Globus pallidus (tissue), 1 donor: ENCODE measurements around the gene CASR.
"Not testable (repeated sequence)": the region's sequence is repeated elsewhere in the genome, so short reads cannot be mapped to it uniquely, and the experiment has no call there.

ENCODE experiments used
- DNase-seq: peaks from one replicate; pipeline ENCODE4 v3.0.0-alpha.2; 2015; ENCODE audit warnings: low spot score

CASR gene

DNA sequence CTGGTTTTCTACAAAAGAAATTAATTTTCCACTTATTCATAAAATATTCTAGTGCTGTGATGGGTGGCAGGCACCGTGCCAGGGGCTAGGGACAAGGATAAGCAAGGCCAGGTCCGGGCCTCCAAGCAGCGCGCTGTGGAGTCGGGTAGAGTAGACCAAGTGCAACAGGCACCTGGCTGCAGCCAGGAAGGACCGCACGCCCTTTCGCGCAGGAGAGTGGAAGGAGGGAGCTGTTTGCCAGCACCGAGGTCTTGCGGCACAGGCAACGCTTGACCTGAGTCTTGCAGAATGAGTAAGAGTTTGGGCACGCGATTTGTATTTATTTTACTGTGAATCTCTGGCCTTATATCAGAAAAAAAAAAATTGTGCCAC, at the start of gene CASR:
CASR (plus strand) TSS at position 148 of the 372 bp plus-strand sequence. CDS start 70,522 bp downstream, outside the sequence.
- DNase-seq = no peak

- no peak for DNase-seq
Measured at GRCh38 chr3:122146466-122146865, 37.0 kb upstream of the CASR start.

DNA sequence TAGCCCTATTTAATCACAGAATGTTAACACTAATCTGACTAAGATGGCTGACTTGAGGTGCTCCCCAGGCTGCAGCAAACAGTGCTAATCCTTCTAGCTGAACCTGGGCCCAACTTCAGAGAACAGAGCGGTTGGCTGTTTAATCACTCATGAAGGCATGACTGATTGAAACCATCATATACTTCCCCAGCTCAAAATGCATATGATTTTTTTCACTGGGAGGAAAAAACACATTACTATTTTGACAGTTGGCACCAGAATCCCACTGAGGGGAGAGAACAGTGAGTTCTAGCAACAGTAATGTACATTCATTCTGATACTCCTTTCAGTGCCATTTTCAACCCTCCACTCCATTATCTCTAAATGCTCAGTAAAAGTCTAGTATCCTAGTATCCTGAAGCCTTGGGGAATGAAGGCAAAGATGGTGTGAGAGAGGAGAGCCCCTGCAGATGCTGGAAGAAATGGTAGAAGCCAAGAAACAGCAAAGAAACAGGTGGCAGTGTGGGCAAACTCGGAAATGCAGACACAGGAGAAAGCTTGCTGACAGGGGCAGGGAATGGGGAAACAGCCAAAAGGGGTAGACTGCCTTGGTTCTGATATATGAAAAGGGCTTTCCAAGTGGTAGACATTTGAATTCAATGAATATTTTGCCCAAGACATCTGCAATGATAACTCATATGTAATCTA, 34.4 kb upstream of the CASR start:
- no peak for DNase-seq

DNA sequence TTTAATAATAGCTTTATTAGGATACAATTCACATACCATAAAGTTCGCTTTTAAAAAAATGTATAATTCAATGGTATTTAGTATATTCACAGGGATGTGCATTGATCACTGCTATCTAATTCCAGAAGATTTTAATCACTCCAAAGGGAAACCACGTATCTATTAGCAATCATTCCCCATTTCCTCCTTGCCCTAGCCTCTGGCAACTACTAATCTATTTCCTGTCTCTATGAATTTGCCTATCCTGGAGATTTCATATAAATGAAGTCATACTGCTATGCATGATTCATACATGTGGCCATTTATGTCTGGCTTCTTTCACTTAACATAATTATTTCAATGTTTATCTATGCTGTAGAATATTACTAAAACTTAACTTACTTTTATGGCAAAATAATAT, 32.0 kb upstream of the CASR start:
- DNase-seq = no peak

DNA sequence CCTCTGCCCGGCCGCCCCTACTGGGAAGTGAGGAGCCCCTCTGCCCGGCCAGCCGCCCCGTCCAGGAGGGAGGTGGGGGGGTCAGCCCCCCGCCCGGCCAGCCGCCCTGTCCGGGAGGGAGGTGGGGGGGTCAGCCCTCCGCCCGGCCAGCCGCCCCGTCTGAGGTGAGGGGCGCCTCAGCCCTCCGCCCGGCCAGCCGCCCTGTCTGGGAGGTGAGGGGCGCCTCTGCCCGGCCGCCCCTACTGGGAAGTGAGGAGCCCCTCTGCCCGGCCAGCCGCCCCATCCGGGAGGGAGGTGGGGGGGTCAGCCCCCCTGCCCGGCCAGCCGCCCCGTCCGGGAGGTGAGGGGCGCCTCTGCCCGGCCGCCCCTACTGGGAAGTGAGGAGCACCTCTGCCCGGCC, 18.5 kb upstream of the CASR start:
- DNase-seq = not testable (repeated sequence)

DNA sequence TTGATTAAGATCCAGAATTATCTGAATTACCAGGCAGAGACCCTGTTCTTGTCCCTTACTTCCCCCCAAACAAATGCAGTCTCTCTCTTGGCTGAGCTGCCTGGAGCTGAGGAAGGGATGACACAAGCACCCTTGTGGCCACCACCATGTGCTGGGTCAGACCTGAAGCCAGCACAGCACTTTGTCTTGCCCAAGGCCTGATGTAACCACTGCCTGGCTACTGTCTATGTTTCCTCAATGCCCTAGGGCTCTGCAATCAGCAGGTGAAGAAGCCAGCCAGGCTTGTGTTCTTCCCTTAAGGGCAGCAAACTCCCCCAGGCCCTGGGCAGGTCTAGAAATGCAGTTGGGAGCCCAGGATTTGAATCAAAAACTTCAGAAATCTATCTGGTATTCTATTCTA, 15.8 kb upstream of the CASR start:
- no peak for DNase-seq

GRCh38 chr3:122168044-122168443, 15.4 kb upstream of the CASR start:
- DNase-seq = no peak

DNA sequence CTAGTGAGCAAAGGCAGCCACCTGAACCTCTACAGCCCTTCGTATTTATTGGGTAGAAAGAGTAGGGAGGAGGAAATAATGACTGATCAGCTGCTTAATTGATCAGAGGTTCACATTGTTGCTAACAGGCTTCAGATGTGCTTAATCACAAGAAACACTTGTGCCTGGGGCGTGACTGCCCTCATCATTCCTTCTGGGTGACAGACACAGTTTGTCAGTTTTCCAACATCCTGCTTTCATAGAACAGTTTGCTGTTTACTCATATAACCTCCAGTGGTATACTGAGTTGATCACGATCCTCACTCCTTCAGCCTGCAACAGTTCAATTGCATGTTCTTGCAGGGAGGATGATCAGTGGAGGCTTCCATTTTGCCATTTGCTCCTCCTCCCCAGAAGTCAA, 13.6 kb upstream of the CASR start:
- DNase-seq = no peak

DNA sequence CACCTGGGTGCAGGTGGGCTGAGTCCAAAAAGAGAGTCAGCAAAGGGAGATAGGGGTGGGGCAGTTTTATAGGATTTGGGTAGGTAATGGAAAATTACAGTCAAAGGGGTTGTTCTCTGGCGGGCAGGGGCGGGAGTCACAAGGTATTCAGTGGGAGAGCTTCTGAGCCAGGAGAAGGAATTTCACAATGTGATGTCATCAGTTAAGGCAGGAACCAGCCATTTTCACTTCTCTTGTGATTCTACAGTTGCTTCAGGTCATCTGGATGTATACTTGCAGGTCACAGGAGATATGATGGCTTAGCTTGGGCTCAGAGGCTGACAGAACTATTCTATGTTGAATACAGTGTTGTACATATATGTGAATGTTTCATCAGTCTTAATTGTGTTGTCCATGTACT, 12.1 kb upstream of the CASR start:
- not testable (repeated sequence) for DNase-seq

GRCh38 chr3:122178711-122179110, 4.8 kb upstream of the CASR start:
- DNase-seq = no peak

DNA sequence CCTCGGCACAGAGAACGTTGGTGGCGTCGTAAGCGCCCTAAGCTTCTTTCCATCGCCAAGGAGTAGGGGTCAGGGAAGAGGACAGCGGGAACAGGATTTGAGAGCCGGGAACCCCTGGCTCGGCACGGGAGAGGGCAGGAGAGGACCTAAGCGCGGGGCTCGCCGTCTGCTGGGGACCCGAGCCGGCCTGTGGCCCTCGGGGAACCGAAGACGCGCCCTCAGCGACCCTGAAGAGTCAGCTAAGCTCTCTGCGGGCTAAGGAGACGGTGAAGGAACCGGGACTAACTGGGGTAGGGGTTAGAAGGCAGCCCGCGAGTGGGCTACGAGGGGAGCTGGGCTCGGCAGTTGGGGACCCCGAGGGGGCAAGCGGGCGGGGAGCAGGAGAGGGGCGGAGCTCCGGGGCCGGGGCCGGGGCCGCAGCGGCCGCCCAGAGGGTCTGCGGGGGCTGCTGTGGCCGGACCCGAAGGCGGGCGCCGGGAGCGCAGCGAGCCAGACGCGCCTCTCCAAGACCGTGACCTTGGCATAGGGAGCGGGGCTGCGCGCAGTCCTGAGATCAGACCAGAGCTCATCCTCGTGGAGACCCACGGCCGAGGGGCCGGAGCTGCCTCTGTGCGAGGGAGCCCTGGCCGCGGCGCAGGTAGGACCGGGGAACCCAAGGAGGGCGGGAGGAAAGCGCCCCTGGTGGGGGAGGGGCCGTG, 574 bp downstream of the CASR start:
- DNase-seq = no peak

GRCh38 chr3:122184591-122184929, 1.1 kb downstream of the CASR start:
- no peak for DNase-seq

GRCh38 chr3:122186372-122186771, 2.9 kb downstream of the CASR start:
- no peak for DNase-seq

DNA sequence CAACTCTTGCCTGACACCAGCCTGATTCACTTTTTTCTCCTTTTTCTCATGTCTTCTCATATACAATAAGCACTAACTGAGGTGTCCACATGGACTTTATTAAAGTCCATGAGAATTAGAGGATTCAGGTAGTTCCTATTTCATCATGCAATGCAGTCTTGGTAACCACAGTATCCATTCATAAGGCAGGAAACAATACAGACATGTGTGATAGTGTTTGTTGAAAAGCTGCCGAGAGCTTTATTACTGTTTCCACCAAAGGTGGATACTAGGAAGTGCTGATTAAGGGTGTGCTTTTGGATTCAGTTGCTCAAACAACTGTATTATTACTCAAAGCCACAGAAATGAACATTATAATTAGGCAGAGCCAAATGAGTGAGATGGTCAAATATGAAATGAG, 5.3 kb downstream of the CASR start:
- no peak for DNase-seq

GRCh38 chr3:122189357-122189756, 5.9 kb downstream of the CASR start:
- no peak for DNase-seq

DNA sequence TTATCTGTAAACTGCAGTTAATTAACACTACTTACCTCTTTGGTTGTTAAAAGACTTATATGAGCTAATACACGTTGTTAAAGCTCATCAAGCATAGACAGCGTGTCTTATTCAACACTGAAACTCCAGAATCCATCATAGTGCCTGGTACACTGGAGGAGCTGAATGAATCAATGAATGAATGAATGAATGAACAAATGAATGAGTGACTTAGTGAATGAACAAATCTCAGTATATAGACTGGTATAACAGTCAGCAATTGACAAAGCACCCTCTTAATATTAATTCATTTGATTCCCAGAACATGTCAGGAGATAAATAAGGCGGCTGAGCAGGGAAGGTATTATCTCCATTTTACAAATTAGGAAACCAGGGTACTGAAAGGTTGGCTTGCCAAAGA, 7.1 kb downstream of the CASR start:
- no peak for DNase-seq

GRCh38 chr3:122198966-122199365, 15.5 kb downstream of the CASR start:
- DNase-seq = no peak

DNA sequence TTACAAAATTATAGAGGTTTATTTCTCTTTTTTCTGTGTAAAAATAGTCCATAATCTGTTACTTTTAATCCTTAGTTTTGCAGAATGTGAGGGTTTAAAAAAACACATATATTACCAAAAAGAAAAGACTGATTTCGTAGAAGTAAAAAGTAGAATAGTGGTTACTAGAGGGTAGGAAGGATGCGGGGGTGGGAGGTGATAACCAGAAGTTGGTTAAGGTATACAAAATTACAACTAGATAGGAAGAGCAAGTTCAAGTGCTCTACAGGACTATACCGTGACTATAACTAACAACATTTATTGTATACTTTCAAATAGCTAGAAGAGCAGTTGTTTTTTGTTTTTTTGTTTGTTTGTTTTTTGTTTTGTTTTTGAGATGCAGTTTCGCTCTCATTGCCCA, 16.1 kb downstream of the CASR start:
- no peak for DNase-seq

DNA sequence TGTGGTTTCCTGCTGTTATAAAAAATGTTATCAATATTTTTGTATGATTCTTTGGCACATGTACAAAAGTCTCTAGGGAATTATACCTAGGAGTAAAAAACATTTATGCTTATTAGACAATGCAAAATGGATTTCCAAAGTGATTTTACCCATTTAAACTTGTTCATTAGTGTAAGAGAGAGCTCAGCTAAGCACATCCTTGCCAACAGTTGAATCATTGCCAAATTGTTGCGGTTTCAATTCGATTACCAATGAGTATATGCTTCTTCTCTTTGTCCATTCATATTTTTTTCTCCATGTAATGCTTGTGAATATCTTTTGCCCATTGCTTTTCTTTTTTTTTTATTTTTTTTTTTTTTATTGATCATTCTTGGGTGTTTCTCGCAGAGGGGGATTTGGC, 17.2 kb downstream of the CASR start:
- DNase-seq = no peak

- not testable (repeated sequence) for DNase-seq
Measured at GRCh38 chr3:122201476-122201875, 18.0 kb downstream of the CASR start.

DNA sequence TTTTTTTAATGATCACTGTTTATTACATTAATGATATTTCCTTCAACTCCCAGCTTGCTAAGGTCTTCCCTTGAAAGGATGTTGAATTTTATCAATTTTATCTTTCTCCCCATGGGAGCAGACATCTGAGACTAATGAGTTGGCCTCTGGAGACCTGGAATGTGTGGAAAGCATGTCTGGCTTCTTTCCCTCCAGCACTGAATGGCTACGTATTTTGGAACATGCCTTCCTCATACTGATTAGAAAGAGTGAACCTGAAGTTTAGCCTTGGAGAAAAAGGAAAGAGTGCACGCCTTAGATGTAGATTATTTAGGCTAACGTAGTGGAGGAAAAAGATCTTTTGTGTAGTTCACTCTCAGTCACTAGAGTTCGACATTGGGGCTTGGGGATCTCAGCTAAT, 25.1 kb downstream of the CASR start:
- no peak for DNase-seq

- no peak for DNase-seq
Measured at GRCh38 chr3:122213650-122214049, 30.2 kb downstream of the CASR start.

- DNase-seq = no peak
Measured at GRCh38 chr3:122214711-122215110, 31.2 kb downstream of the CASR start.
